Activated CD4-positive, alpha-beta T cell treated with anti-CD3 and anti-CD28 coated beads, Interleukin-2, amount 50 U/mL, for 48 hours (primary cell): ENCODE data around the gene INTS6L.
"Not testable (repeated sequence)": the region's sequence is repeated elsewhere in the genome, so short reads cannot be mapped to it uniquely, and the experiment has no call there.

Experiments used
- DNase-seq, 2 experiments: peaks; one replicate each; pipeline ENCODE4 v3.0.0-alpha.2; 2020

The INTS6L gene

DNA sequence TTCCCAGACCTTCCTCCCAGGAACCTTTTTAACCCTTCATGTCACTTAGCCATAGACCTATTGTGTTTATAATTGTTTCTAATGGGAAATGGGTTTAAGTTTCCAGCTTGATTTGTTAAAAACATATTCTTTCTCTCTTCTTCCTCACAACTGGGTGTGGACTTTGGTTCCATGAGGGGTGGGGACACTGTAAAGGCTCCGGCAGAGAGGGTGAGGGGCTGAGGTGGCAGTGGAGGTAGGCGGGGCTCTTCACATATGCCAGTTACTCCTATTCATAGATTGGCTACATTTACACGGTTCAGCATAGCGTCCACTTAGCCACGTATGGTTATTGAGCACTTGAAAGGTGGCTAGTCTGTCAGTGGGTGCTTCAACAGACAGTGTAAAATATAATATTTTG lies 7.8 kb downstream of the INTS6L start:
- no peak for DNase-seq

- DNase-seq, result no peak
Observed at GRCh38 chrX:135528756-135529155, 8.3 kb downstream of the INTS6L start.

- DNase-seq, result no peak
Observed at GRCh38 chrX:135530097-135530496, 9.6 kb downstream of the INTS6L start.

DNA sequence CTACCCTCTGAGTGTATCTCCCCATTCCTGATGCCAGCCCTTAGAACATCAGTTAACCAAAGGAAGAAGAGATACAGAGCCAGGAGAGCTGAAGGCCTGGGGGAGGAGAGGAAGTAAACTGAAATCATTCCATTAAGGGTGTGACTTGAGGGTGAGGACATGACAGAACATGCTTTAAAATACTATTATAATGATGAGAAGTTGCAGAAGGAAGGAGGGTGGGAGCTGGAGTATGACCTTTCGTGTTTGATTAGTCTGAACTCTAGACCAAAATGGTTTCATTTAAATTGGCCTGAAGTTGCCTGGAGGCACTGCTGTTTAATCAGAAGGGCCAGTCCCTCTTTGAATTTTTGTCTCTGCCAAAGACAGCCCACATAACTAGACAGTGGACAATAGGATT lies 11.4 kb downstream of the INTS6L start:
- no peak for DNase-seq

GRCh38 chrX:135535077-135535940 lies 14.8 kb downstream of the INTS6L start:
- DNase-seq, result no peak

- DNase-seq, result no peak
Observed at GRCh38 chrX:135536877-135537276, 16.4 kb downstream of the INTS6L start.

GRCh38 chrX:135541351-135541750 lies 20.9 kb downstream of the INTS6L start:
- DNase-seq, result no peak

GRCh38 chrX:135543172-135543571 lies 22.7 kb downstream of the INTS6L start:
- DNase-seq, result no peak

- DNase-seq, result peak; percentile 12 to 14
Observed at GRCh38 chrX:135543924-135544323, 23.5 kb downstream of the INTS6L start.

- DNase-seq, result no peak
Observed at GRCh38 chrX:135544338-135544948, 24.0 kb downstream of the INTS6L start.

GRCh38 chrX:135547767-135548166 lies 27.3 kb downstream of the INTS6L start:
- DNase-seq, result no peak

DNA sequence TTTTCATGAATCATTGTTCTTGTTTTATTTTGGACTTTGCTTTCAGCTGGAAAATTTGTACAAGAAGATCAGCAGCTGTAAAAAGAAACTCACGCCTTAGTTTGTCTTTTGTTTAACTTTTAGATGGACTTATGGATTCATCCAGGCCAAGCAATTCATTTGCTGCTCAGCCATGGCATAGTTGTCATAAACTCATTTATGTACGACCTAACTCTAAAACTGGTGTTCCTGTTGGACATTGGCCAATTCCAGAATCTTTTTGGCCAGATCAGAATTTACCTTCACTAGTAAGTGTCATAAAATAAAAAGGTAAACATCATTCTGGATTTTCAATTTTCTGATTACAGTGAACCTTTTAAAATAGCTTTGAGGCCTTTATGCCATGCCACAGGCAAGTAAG lies 29.1 kb downstream of the INTS6L start:
- DNase-seq, result no peak

DNA sequence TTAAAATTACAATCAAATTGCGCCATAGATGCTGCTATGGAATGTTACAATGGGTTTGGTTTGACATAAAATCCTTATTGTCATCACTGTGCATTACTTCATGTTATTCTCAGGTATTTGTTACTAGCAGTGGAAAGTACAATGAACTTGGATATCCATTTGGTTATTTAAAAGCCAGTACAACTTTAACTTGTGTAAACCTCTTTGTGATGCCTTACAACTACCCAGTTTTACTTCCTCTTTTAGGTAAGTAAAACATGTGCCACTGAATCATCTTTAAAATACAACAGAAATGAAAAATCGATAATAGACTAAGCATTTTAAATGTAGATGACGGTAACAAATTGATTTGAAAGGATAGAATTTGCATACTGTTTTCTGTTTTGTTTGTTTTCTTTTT lies 35.6 kb downstream of the INTS6L start:
- no peak for DNase-seq

- DNase-seq, result no peak
Observed at GRCh38 chrX:135557344-135557743, 36.9 kb downstream of the INTS6L start.

DNA sequence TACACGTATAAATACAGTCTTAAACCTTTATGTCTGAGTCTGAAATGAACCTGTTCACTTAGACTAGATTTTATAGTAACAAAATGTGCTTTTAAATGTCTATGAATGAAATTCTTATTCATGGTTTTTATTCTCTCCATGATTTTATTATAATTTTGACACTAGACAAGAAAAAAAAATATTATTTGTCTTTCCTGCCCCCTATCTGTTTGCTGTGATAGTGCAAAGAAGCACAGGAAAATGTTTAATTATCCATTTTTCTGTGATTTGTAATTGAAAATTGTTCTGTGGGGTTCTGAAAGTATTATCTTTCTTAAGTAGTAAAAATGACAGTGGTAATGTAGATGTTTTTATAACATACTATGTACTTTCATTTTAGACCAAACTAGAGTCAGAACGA lies 52.0 kb downstream of the INTS6L start:
- DNase-seq, result no peak

- DNase-seq, result no peak
Observed at GRCh38 chrX:135581496-135581895, 61.0 kb downstream of the INTS6L start.

GRCh38 chrX:135585153-135585552 lies 64.7 kb downstream of the INTS6L start:
- DNase-seq, result no peak

DNA sequence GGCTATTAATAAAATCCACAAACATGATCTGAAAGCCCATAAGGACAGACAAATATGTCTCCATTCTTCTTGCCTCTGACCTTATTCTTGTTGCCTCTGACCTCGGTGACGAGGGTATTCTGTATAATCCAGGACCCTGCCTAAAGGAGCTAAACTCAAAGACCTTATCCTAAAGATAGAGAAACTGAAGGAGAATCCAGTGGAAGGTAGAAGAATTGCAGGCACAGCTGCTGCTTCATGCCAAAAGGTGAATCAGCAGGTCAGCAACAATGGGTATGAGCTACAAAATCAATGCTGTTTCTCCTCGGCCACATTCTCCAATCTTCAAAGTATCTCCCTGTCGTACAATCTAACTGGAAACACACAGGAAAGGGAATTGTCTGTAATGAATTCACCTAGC lies 71.4 kb downstream of the INTS6L start:
- no peak for DNase-seq

- not testable (repeated sequence) for DNase-seq
Observed at GRCh38 chrX:135594049-135594448, 73.6 kb downstream of the INTS6L start.

DNA sequence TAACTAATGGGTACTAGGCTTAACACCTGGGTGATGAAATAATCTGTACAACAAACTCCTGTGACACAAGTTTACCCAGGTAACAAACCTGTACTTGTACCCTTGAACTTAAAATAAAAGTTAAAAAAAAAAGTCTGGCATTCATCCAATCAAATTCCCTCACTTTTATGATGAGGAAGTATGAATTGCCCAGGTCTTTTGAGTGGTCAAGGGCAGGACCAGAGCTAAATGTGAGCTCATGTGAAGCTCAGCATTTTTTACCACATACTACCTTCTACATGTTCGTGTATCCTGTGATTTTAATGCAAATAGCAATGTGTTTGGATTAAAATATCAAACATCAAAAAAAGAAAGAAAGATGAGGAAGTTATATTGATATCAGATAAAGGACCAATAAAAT lies 74.0 kb downstream of the INTS6L start:
- not testable (repeated sequence) for DNase-seq

GRCh38 chrX:135595543-135595942 lies 75.1 kb downstream of the INTS6L start:
- DNase-seq, result no peak

DNA sequence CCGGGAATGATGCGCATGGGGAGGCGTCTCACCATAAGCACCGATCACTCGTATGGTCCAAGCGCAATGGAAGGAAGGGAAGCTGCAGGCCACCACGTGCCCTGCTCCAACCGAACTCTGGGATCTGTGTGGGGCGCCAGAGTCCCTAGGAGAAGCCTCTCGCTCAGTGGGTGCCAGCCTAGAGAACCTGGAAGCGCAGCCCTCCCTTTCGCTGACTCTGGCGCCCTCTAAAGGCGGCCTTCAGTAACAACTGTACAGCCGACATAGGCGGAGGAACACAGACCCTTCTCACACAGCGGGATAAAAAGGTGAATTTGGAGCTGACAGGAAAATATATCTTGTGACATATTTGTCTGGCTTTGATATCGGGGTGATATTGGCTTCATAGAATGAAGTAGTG lies 76.0 kb downstream of the INTS6L start:
- peak; percentile 61 for DNase-seq

DNA sequence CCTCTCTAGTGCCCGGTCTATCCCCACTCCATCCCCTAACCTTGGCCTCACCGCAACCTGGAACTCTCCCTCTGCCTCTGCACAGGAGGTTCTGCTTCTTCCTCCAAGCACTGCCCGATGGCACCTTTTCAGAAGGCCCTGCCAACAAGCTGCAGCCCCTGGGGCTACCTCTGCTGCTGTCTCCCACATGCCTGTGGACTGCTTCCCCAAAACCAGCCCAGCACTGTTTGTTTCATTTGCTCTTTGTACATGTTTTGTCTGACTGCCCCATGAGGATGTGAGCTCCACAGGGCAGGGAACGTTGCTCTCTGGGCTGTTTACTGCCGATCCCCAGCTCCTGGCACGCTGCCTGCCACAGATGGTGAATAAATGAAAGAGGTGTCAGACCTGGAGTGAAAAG lies 85.4 kb downstream of the INTS6L start:
- no peak for DNase-seq

DNA sequence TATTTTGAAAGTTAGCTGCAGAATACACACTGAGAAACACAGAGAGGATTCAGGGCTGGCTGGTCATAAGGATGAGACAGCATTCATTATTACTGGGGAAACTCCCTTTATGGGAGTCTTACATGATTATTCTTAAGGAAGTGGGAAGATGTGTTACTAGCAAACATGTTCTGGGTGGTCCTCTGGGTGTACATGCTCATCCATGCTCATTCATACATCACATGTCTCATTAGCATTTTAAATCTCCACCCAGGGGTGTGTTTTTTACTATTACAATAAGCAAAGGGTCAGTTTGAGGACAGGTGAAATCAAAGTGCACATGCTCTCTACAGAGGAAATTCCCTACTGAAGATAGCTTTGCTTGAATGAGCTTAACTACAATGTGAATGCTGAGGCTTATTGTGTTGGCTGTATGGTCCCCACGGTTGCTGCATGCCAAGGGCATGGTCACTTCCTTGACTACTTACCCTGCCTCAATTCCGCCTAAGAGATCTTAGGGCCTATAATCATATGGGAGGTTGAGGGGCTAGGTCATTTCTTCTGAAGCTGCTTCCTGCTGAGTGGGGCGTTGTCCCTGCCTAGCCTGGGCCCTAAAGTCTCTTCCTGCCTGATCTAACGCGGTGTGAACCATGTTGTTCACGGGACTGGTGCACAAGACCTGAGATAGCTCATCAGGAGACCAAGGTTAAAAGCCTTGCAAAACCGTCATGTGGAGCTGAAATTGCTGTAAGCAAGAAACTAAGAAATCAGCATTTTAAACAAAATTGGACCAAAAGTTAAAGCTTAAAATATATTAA lies 104.1 kb downstream of the INTS6L start:
- not testable (repeated sequence) for DNase-seq
